Body of pancreas (tissue), 4 donors: Measurements from ENCODE around the gene FOXS1. TPM values are rescaled to one million over a fixed set of nuclear protein-coding genes. Genes with fewer than 3 reads are reported as not detected.

ENCODE experiments used
- ATAC-seq: fragments of 150-250 bp; one replicate; pipeline ENCODE4 v1.9.1; 2016
- DNase-seq, 4 donors: peaks; one replicate each; pipeline ENCODE4 v3.0.0-alpha.2; 2019
- H3K27ac ChIP-seq, 4 donors: fragments of 200-600 bp; sonication (generic); 1 replicate in 3 of 4; 2 replicates in 1 of 4; pipeline versions ENCODE4 v1.5.1 to v1.6.1; 2016 to 2019; ENCODE audit warnings: mild to moderate bottlenecking in 1 of 4, mixed read lengths in 1 of 4, moderate library complexity in 1 of 4
- H3K27me3 ChIP-seq, 2 donors: fragments of 200-600 bp; sonication (generic); one replicate each; pipeline ENCODE4 v1.6.0; 2016; ENCODE audit warnings: mild to moderate bottlenecking in 1 of 2
- H3K36me3 ChIP-seq, 2 donors: fragments of 200-600 bp; sonication (generic); replicated peaks in 1 of 2; 2 replicates each; pipeline ENCODE4 v1.5.1; 2016; ENCODE audit warnings: low read depth in 2 of 2; ENCODE audit not compliant: insufficient read depth in 1 of 2
- H3K4me1 ChIP-seq: fragments of 200-600 bp; sonication (generic); one replicate; pipeline ENCODE4 v1.6.0; 2016
- H3K4me3 ChIP-seq, 2 donors: fragments of 200-600 bp; sonication (generic); 1 replicate in 1 of 2; 2 replicates in 1 of 2; pipeline ENCODE4 v1.5.1; 2016 to 2019
- H3K9me3 ChIP-seq, 3 donors: fragments of 200-600 bp; sonication (generic); 1 replicate in 2 of 3; 2 replicates in 1 of 3; pipeline ENCODE4 v1.5.1; 2016
- POLR2A ChIP-seq, 3 donors: fragments of 450-650 bp; IDR thresholded peaks; one replicate each; pipeline ENCODE4 v1.6.1; 2016; ENCODE audit warnings: antibody characterized with exemption in 3 of 3, mild to moderate bottlenecking in 2 of 3
- WGBS, 2 donors: methylation state at CpG; one replicate each; pipeline ENCODE4 v1.1.5; 2017; 5-methylcytosine and 5-hydroxymethylcytosine counted together
- intact Hi-C: fragments of 100-400 bp; cut with DNase I; formaldehyde crosslinking; loops from one replicate; pipeline ENCODE4 v1.15.1; 2023
- total RNA-seq, 2 donors: library from RNA; depleted of rRNA; stranded (reverse); fragments of >200 nt; gene quantifications; one replicate each; pipeline ENCODE4 v1.1.0, GENCODE V29; 2016
- TF ChIP-seq, protein P1 (sequence below), 7 experiments: fragments of 450-650 bp in 4 of 7; fragments of 200-600 bp in 3 of 7; sonication (generic) in 3 of 7; IDR thresholded peaks; one replicate each; pipeline ENCODE4 v1.5.1; 2016 to 2019; ENCODE audit warnings: antibody characterized with exemption in 7 of 7

The FOXS1 gene
- total RNA-seq, 2 donors from 2014 or later, result 3.0 TPM; not detected in 1

DNA sequence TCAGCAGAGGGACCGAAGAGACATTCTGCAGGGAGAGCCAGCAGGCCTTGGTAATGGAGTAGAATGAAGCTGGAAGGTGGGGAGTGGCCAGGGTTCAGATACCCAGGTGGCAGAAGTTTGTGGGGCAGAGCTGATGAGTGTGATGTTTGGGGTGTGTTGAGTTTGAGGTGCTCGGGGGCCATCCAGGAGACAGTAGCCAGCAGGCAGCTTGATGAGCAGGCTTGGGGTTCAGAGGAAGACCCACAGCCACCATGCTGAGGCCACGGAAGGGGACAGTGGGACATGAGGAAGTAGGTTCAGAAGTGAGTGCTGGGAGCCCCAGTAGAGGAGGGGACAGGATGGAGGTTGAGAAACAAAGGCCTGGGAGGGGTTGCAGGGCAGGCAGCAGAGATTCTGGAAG lies 11.1 kb upstream of the FOXS1 start:
- Histone ChIP-seq H3K9me3 (no peaks in the 10 kb centered on the region), H3K4me3 (no peak overlapping the region), H3K27ac (no peak overlapping the region), H3K4me1 (peaks cover 13% of the 10 kb centered on the region), H3K36me3 (no peaks in the 10 kb centered on the region), H3K27me3 (no peaks in the 10 kb centered on the region)
- ATAC-seq, result no peak
- TF ChIP-seq POLR2A (IDR thresholded peaks at IDR 0.05), result no peak
- TF ChIP-seq, protein P1, sequence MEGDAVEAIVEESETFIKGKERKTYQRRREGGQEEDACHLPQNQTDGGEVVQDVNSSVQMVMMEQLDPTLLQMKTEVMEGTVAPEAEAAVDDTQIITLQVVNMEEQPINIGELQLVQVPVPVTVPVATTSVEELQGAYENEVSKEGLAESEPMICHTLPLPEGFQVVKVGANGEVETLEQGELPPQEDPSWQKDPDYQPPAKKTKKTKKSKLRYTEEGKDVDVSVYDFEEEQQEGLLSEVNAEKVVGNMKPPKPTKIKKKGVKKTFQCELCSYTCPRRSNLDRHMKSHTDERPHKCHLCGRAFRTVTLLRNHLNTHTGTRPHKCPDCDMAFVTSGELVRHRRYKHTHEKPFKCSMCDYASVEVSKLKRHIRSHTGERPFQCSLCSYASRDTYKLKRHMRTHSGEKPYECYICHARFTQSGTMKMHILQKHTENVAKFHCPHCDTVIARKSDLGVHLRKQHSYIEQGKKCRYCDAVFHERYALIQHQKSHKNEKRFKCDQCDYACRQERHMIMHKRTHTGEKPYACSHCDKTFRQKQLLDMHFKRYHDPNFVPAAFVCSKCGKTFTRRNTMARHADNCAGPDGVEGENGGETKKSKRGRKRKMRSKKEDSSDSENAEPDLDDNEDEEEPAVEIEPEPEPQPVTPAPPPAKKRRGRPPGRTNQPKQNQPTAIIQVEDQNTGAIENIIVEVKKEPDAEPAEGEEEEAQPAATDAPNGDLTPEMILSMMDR (IDR thresholded peaks at IDR 0.05), result no peak
- WGBS, 2 donors, result 36 to 38% methylated on average over 3 of the region's 3 CpGs
- no peak for DNase-seq
- intact Hi-C loops, result loop anchor here (10.0 kb wide), 1 partner anchor 178 kb away; no protein-coding TSS in a partner anchor

DNA sequence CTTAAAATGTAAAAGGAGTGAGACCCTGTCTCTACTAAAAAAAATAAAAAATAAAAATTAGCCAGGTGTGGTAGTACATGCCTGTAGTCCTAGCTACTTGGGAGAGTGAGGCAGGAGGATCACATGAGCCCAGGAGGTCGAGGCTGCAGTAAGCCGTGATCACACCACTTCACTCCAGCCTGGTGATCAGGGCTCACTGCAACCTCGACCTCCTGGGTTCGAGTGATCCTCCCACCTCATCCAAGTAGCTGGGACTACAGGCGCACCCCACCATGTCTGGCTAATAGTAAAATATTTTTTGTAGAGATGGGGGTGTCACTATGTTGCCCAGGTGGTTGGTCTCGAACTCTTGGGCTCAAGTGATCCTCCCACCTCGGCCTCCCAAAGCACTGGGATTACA lies 8.1 kb upstream of the FOXS1 start:
- intact Hi-C loops, result loop anchor here (10.0 kb wide), 1 partner anchor 181 kb away; no protein-coding TSS in a partner anchor
- Histone ChIP-seq H3K9me3 (no peaks in the 10 kb centered on the region), H3K27me3 (no peaks in the 10 kb centered on the region), H3K4me1 (peaks cover 11% of the 10 kb centered on the region), H3K36me3 (no peaks in the 10 kb centered on the region), H3K4me3 (no peak overlapping the region), H3K27ac (no peak overlapping the region)
- DNase-seq (no peak), ATAC-seq (no peak)
- 53 to 59% methylated on average over 4 to 7 of the region's 7 CpGs for WGBS, 2 donors
- no peak for TF ChIP-seq POLR2A (IDR thresholded peaks at IDR 0.05)
- TF ChIP-seq, protein P1 (IDR thresholded peaks at IDR 0.05), result no peak

GRCh38 chr20:31851240-31851955 lies 6.0 kb upstream of the FOXS1 start:
- Histone ChIP-seq H3K9me3 (no peaks in the 10 kb centered on the region), H3K36me3 (no peaks in the 10 kb centered on the region), H3K27me3 (no peaks in the 10 kb centered on the region), H3K4me1 (peaks cover 11% of the 10 kb centered on the region), H3K4me3 (no peak overlapping the region), H3K27ac (no peak overlapping the region)
- WGBS, 2 donors, result 67 to 70% methylated on average over 11 of the region's 11 CpGs
- intact Hi-C loops, result loop anchor here (10.0 kb wide), 1 partner anchor 183 kb away; no protein-coding TSS in a partner anchor
- TF ChIP-seq, protein P1 (IDR thresholded peaks at IDR 0.05), result no peak
- TF ChIP-seq POLR2A (IDR thresholded peaks at IDR 0.05), result no peak
- ATAC-seq, result no peak
- no peak for DNase-seq

DNA sequence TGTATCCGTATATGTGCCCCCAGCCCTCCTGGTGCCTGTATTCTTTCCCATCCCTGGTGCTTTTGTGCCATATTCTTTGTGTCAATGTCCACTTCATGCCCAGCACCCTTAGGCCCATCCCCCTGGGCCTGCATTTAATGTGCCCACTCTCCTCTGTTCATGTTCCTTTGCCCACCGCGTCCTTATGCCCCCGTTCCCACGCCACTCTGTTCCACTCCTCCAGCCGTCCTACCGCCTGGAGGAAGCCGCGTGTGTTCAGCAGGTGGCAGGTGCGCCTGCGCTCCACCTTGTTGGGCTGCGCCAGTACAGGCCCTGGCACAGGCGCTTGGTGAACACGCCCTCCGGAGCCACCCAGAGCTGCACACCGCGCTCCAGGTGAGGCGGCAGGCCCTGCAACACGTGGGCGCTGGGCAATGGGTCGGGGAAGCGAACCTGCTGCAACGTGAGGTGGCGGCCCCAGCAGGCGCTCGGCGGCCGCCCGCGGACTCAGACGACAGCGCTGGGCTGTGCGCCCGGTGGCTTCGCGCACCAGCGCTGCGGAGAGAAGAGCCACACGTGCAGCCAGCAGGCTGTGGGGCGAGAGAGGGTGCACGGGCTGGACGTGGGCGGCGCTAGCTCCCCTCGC lies 4.0 kb upstream of the FOXS1 start:
- Histone ChIP-seq H3K27me3 (no peaks in the 10 kb centered on the region), H3K9me3 (no peaks in the 10 kb centered on the region), H3K27ac (no peak overlapping the region), H3K4me3 (no peak overlapping the region), H3K4me1 (peaks cover 11% of the 10 kb centered on the region), H3K36me3 (no peaks in the 10 kb centered on the region)
- no peak for TF ChIP-seq POLR2A (IDR thresholded peaks at IDR 0.05)
- TF ChIP-seq, protein P1 (IDR thresholded peaks at IDR 0.05), result peak in 1 of 7 experiments; percentile 4
- peak; percentile 83 for ATAC-seq
- intact Hi-C loops, result no loop called here
- 16 to 23% methylated on average over 14 to 30 of the region's 45 CpGs for WGBS, 2 donors
- peak; percentile 64 to 89 (median 83) for DNase-seq
